OCI-LY3 (cell line): ENCODE data around the gene PRCP.

ENCODE experiments used
- H2AFZ ChIP-seq: fragments of 200-600, 300-600 bp; shearing (Covaris generic); 2 replicates; pipeline ENCODE4 v1.6.0; 2014; ENCODE audit warnings: antibody characterized with exemption, low read depth, low read length
- H3K27ac ChIP-seq: fragments of 200-600, 300-600 bp; sonication (generic); 2 replicates; pipeline ENCODE4 v1.5.1; 2014; ENCODE audit warnings: mild to moderate bottlenecking, low read length, moderate library complexity, mixed read lengths
- H3K27me3 ChIP-seq: fragments of 200-600, 300-600 bp; sonication (generic); 2 replicates; pipeline ENCODE4 v1.6.1; 2014; ENCODE audit warnings: low read depth, low read length, mixed read lengths
- H3K36me3 ChIP-seq: fragments of 200-600, 300-600 bp; sonication (generic); replicated peaks from 2 replicates; pipeline ENCODE3; 2014; ENCODE audit warnings: low read depth, low read length, mixed read lengths
- H3K4me1 ChIP-seq: fragments of 300-600, 200-600 bp; sonication (generic); 2 replicates; pipeline ENCODE4 v1.6.1; 2014; ENCODE audit warnings: low read length, mixed read lengths
- H3K4me2 ChIP-seq: fragments of 200-600, 300-600 bp; sonication (generic); 2 replicates; pipeline ENCODE4 v1.6.1; 2014; ENCODE audit warnings: low read length, mixed read lengths
- H3K4me3 ChIP-seq: fragments of 300-600, 200-600 bp; sonication (generic); 2 replicates; pipeline ENCODE4 v1.5.1; 2014; ENCODE audit warnings: antibody characterized with exemption, mild to moderate bottlenecking, low read length, moderate library complexity
- H3K79me2 ChIP-seq: fragments of 300-600, 200-600 bp; shearing (Covaris generic); 2 replicates; pipeline ENCODE4 v1.6.1; 2014; ENCODE audit warnings: mild to moderate bottlenecking, low read length, mixed read lengths
- H3K9ac ChIP-seq: fragments of 300-600, 200-600 bp; shearing (Covaris generic); 2 replicates; pipeline ENCODE4 v1.6.0; 2014; ENCODE audit warnings: mild to moderate bottlenecking, low read length, moderate library complexity
- H3K9me3 ChIP-seq: fragments of 200-600, 300-600 bp; shearing (Covaris generic); 2 replicates; pipeline ENCODE4 v1.6.1; 2014; ENCODE audit warnings: low read length, mixed read lengths; ENCODE audit not compliant: insufficient read depth
- H4K20me1 ChIP-seq: fragments of 200-600, 300-600 bp; sonication (generic); 2 replicates; pipeline ENCODE4 v1.6.1; 2016; ENCODE audit warnings: low read length, mixed read lengths; ENCODE audit not compliant: insufficient read depth
- CTCF ChIP-seq: fragments of 200-600, 300-600 bp; sonication (generic); IDR thresholded peaks from 2 replicates; pipeline ENCODE4 v1.5.1; 2014; ENCODE audit warnings: antibody characterized with exemption, low read length, low read depth
- EZH2phosphoT487 ChIP-seq: fragments of 200-600 bp; shearing (Covaris generic); IDR thresholded peaks from 2 replicates; pipeline ENCODE4 v1.6.1; 2018; ENCODE audit warnings: antibody characterized with exemption, mixed run types, low read depth

The PRCP gene

GRCh38 chr11:82874646-82875523 is 25.3 kb downstream of the PRCP start:
- no peak for TF ChIP-seq EZH2phosphoT487
- no peak for TF ChIP-seq CTCF
- H4K20me1 ChIP-seq = no peaks in the 10 kb centered on the region
- H3K9me3 ChIP-seq = no peaks in the 10 kb centered on the region
- no peaks in the 10 kb centered on the region for H3K79me2 ChIP-seq
- H3K9ac ChIP-seq = no peak overlapping the region
- no peaks in the 10 kb centered on the region for H3K4me1 ChIP-seq
- H2AFZ ChIP-seq = no peak overlapping the region
- H3K36me3 ChIP-seq = no peaks in the 10 kb centered on the region
- no peaks in the 10 kb centered on the region for H3K27me3 ChIP-seq
- H3K4me2 ChIP-seq = no peak overlapping the region
- H3K4me3 ChIP-seq = no peak overlapping the region
- H3K27ac ChIP-seq = no peak overlapping the region

- no peaks in the 10 kb centered on the region for H3K27me3 ChIP-seq
- H2AFZ ChIP-seq = no peak overlapping the region
- TF ChIP-seq EZH2phosphoT487 (no peak), CTCF (no peak)
- H3K9me3 ChIP-seq = no peaks in the 10 kb centered on the region
- no peak overlapping the region for H3K27ac ChIP-seq
- no peak overlapping the region for H3K9ac ChIP-seq
- H3K36me3 ChIP-seq = no peaks in the 10 kb centered on the region
- no peak overlapping the region for H3K4me3 ChIP-seq
- H4K20me1 ChIP-seq = no peaks in the 10 kb centered on the region
- no peak overlapping the region for H3K4me2 ChIP-seq
- no peaks in the 10 kb centered on the region for H3K4me1 ChIP-seq
- no peaks in the 10 kb centered on the region for H3K79me2 ChIP-seq
Observed at GRCh38 chr11:82873919-82874333, 26.3 kb downstream of the PRCP start.

- Histone ChIP-seq H3K4me1 (peaks cover 2% of the 10 kb centered on the region; the same call in 1 of the 2 replicates), H2AFZ (no peak overlapping the region), H3K36me3 (no peaks in the 10 kb centered on the region), H3K9ac (no peak overlapping the region), H3K27ac (no peak overlapping the region), H3K79me2 (no peaks in the 10 kb centered on the region), H3K27me3 (no peaks in the 10 kb centered on the region), H4K20me1 (no peaks in the 10 kb centered on the region), H3K9me3 (no peaks in the 10 kb centered on the region), H3K4me2 (no peak overlapping the region), H3K4me3 (no peak overlapping the region)
- TF ChIP-seq CTCF = no peak
- TF ChIP-seq EZH2phosphoT487 = no peak
Observed at GRCh38 chr11:82872377-82873150, 27.7 kb downstream of the PRCP start.

GRCh38 chr11:82871646-82872045 is 28.6 kb downstream of the PRCP start:
- H3K4me3 ChIP-seq = no peak overlapping the region
- H2AFZ ChIP-seq = no peak overlapping the region
- no peak for TF ChIP-seq CTCF
- no peak for TF ChIP-seq EZH2phosphoT487
- H3K27me3 ChIP-seq = no peaks in the 10 kb centered on the region
- H3K79me2 ChIP-seq = no peaks in the 10 kb centered on the region; the same call in 1 of the 2 replicates
- H3K27ac ChIP-seq = no peak overlapping the region
- peaks cover 3% of the 10 kb centered on the region; the same call in 1 of the 2 replicates for H4K20me1 ChIP-seq
- H3K4me1 ChIP-seq = peaks cover 6% of the 10 kb centered on the region
- H3K36me3 ChIP-seq = no peaks in the 10 kb centered on the region
- no peak overlapping the region for H3K4me2 ChIP-seq
- no peaks in the 10 kb centered on the region for H3K9me3 ChIP-seq
- H3K9ac ChIP-seq = no peak overlapping the region
